Stimulated activated CD4-positive, alpha-beta T cell treated with anti-CD3 and anti-CD28 coated beads, Interleukin-1b, Interleukin-23, amount 100 ng/mL, for 48 hours (primary cell): ENCODE measurements around the gene NSUN2.

Source experiments
- DNase-seq: peaks from one replicate; pipeline ENCODE4 v3.0.0-alpha.2; 2020

The NSUN2 gene

DNA sequence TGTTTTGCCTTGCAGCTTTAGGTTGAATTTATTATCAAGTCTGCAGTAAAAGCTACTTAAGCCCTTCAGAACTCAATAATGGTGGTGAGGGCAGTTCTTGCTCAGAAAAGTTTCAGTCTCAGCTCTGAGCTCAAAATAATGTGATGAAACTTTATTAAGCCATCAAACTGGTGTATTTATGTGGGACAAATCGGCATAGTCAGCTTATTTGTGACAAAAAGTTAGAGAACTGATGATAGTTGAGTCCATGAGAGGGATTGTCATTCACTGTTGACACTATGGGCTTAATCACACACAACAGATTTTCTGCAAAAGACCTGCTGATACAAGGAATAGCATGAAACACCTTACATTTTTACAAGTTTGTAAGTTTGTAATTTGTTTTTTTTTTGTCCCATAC is 9.8 kb upstream of the NSUN2 start:
- no peak for DNase-seq

DNA sequence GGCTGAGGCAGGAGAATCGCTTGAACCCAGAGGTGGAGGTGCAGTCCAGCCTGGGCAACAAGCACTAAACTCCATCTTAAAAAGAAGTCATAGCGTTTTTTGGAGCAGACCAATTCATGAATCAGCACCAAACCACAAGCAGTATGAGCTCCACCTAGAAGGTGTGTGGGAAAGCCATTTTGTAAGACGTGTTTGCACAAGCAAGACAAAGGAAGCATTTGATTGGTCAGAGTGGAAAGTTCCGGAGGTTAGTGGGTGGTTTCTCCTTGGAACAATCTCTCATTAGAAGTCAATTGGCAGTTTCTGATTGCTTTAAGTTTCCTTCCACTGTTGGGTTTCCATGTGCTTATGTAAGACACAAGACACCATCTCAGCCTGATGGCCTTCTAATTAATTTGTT is 5.4 kb upstream of the NSUN2 start:
- no peak for DNase-seq

DNA sequence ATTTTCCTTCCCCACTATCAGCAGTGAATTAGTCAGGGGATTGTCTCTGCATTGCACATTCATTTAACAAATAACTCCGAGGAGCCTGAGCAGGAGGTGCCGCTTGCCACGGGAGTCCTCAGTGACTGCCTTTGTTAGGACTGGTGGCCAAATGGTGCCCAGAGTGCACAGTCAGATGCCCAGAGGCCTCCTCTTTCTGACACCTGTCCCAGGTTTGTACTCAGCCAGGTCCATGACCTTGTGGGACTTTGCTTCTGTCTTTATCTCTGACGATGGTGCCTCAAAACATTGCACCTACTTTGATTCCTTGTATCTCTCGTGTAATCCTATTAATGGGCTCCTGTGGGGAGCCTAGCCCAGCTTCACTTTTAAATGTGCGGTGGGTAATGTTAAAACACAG is 4.7 kb upstream of the NSUN2 start:
- no peak for DNase-seq

DNA sequence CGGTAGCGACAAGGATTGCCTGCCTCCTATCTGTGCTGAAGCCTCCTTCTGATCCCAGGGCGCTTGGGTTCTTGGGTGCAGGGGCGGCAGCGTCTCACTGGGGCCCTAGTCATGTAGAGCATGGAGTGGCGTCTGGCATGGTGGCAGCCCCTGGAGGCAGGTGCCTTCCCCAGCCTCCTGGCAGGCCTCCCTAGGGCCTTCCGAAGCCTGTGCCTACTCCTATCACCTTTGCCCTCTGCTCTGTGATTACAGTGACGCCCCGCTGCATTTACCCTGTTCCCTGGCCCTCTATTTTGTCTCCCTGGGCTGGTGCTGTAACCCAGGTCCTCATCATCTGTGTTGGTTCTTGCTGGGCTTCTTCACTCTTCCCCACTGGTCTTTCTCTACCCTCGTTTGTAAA is 4.2 kb upstream of the NSUN2 start:
- no peak for DNase-seq

DNA sequence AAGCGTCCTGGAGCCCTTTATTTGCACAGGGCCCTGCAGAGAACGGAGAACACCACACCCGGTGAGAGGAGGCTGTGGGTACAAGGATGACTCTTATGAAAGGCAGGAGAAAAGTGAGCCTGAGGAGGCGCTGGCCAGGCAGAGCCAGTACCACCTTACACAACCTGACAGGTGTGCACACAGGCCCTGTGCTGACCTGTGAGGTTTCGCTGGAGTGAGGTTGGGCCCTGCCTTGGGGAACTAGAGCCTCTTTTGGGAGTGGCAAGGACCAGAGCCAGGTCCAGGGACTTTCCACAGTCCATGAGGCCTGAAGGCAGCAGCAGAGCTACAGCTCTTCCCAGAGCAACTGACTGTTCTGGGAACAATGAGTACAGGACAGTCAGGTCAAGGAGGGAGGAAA is 3.4 kb upstream of the NSUN2 start:
- DNase-seq = no peak

DNA sequence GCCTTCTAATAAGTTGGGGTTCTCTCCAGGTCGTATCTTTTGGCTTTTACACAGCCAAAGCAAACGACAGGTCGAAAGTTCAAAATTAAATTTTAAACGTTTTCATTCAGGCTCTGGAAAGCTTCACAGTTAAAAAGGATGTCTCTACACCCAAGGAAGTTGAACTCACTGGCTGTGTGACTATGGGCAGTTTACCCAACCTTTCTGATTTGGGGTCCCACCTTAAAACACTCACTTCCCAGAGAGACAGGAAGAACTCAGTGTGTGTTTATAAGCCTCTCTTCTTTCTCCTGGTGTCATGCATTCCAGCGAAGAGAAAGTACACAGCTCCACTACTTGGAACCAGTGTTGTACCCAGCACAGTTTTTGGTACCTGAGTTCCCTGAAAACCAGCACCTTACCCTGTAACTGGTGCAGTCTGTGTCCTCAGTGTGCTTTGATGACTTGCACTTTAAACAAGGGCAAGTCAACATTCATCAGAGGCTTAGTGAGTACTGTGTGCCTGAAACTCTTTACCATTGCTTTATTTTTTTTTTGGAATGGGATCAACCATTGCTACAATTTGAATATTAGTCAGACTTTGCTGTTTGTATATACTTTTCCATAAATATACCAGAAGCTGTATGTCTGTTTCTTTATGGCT is 2.1 kb upstream of the NSUN2 start:
- DNase-seq = no peak

DNA sequence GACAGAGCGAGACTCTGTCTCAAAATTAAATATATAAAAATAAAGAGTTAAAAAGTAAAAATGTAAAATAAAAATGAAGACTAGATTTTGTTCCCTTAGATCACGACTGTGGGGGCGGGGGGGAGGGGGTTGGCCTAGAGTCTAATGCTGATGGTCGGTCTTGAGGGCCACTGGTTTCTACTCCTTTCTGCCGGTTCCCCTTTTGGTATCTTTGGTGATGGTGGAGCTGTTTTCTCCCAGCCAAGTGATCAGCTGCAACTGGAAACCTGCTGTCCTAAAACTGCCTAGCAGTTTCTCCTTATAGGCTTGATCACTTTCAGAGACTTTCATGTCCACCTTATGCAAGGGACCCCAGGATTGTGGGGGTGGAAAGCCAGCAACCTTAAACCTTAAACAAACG is 1.5 kb upstream of the NSUN2 start:
- no peak for DNase-seq

DNA sequence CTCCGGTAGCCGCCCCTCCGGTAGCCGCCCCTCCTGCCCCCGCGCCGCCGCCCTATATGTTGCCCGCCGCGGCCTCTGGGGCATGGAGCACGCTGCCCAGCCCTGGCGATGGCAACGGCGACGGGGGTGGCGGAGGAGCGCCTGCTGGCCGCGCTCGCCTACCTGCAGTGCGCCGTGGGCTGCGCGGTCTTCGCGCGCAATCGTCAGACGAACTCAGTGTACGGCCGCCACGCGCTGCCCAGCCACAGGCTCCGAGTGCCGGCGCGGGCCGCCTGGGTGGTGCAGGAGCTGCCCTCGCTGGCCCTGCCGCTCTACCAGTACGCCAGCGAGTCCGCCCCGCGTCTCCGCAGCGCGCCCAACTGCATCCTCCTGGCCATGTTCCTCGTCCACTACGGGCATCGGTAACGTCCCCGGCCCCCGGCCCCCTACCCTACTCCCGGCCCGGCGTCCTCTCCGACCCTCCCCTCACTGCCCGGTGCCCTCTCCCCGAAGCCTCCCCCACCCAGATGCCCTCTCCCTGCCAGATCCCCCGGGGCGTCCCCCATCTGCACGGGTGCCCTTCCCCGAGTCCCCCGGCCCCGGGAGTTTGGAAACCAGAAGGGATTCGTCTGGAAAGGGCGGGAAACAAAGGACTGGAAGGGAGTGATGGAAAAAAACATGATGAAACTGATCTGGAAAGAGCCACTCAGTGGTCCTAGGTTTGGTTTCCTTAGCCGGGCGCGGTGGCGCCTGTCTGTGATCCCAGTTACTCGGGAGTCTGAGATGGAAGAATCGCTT is 813 bp upstream of the NSUN2 start:
- no peak for DNase-seq

DNA sequence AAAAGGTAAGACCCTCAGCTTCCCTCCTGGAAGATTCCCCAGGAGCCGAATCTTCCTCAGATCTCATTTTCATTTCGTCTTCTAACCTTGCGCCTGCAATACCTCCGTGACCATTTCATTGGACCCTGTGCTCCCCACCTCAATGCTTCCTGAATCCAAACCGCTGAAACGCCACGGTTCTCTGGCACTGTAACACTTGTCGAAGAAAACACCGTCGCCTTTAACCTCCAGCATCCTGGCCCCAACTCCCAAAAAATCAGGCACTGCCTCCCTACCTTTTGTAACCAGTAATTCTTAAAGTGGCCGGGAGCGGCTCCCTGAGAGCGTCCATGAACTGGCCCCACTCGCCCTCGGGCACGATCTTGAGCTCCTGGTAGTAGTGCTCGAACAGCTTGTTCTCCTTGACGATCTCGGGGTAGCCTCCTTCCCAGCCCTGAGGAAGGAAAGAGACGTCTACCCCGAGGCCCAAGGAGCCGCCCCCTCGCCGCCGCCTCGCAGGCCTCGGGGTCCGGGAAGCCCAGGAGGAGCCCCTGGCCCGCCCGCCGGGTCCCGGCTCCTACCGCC is 438 bp downstream of the NSUN2 start:
- DNase-seq = no peak

DNA sequence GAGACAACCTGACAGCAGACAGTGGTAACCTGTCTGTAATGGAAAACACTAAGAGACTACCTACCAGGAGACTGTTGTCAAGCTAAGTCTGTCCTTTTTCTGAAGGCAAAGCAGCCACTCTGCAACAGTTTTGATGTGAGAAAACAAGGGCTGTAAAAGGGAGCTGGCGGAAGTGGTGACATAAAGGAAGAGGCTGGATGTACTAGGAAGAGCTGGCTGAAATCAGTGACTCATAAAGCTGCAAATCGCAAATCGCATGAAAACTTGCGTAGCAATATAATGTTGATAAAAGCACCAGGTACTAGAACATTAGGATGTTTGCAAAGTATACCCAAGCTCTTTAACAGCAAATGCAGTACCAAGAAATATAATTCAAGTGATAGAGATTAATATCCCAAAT is 1.4 kb downstream of the NSUN2 start:
- DNase-seq = no peak

DNA sequence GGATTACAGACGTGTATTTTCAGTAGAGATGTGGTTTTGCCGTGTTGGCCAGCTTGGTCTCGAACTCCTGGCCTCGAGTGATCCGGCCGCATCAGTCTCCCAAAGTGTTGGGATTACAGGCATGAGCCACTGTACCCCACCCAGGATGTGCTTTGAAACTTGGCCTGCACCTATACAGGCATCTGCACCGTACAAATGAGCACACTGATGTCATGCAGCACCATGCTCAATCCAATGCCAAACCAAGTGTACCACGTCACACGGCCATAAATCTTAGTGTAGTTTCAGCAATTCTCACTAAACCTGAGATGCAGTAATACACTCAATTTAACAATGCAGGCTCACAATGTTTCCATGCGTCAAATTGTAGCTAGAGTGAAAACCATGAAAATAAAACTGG is 6.3 kb downstream of the NSUN2 start:
- DNase-seq = no peak

DNA sequence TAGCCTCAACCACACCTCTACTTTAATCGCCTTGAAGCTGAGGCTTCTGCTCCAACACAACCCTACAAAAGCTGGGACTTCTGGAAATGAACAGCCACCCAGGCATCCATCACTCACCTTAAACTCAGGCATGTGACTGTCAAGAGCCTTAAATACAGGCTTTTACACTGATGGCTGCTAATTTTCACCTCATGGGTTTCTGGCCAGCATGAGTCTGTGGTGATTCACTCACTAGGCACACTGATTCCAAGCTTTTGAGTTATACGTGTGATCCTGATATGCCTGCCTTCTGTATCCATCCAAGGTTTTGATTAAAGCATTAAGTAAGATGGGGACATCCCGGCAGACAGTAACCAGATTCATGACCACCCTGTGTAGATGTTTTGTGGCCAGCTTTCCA is 8.9 kb downstream of the NSUN2 start:
- DNase-seq = no peak

DNA sequence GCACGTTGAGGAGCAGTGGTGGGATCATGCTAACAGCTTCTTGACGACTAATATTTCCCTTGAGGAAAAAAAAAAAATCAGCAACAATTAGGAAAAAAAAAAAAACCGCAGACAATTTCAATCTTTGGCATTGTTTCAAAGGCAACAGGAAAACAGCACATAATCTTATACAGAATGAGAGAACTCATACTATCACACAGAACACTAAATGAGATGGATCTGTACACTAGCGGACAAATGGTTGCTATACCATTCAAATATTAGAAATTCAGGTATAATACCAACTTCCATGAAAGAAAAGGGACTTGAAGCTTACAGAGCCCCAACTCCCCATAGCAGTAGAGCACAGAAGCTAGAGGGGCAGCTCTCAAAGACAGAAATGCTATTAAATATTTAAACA is 9.6 kb downstream of the NSUN2 start:
- no peak for DNase-seq

DNA sequence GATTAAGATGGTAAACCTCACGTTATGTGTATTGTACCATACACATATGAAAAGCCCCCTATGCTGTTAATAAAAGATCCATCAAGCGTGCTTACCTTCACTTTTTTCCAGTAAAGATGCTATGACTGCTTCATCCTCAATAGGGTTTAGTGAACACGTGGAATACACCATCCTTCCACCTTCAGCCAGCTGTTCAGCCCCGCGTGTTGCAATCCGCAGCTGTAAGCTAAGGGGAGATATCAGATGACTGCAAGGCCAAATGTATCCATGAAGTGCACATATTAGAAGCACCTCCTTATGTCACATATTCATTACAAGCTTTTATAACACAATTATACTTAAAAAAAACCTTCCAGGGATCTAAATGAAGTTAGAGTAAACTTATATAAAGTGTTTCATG is 16.2 kb downstream of the NSUN2 start:
- no peak for DNase-seq

DNA sequence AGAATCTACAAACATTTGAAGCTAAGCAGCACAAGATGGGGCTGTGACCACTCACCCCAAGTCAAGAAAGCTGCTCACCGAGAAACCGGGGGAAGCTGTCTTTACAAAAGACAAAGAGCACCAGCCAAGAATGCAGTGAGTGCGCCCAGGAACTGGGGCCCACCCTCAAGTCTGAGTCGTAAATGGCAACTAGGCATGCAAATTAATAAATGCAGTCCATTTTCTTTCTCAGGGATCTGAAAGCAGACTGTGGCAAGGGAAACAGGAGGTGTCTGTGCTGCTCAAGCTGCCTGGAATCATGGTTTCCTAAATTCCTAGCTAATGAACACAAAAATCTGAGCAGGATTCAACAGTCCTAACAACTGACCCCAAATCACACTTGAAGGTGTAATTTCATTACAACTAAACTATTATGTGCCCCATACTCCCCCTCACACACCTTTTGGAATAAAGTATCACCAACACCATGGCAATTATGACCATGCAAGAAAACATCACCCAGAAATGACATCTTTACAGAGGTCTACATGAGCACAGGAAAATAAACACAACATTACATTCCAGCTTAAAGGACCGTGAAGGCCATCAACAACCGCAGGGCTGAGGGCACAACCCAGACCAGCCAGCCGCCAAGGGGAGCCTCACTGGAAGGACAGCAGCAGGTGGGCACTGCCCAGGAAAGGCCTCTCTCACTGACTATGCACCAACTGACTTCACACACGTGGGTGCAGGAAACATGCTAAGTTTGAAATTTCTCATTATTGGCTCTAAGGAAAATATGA is 17.6 kb downstream of the NSUN2 start:
- DNase-seq = no peak

DNA sequence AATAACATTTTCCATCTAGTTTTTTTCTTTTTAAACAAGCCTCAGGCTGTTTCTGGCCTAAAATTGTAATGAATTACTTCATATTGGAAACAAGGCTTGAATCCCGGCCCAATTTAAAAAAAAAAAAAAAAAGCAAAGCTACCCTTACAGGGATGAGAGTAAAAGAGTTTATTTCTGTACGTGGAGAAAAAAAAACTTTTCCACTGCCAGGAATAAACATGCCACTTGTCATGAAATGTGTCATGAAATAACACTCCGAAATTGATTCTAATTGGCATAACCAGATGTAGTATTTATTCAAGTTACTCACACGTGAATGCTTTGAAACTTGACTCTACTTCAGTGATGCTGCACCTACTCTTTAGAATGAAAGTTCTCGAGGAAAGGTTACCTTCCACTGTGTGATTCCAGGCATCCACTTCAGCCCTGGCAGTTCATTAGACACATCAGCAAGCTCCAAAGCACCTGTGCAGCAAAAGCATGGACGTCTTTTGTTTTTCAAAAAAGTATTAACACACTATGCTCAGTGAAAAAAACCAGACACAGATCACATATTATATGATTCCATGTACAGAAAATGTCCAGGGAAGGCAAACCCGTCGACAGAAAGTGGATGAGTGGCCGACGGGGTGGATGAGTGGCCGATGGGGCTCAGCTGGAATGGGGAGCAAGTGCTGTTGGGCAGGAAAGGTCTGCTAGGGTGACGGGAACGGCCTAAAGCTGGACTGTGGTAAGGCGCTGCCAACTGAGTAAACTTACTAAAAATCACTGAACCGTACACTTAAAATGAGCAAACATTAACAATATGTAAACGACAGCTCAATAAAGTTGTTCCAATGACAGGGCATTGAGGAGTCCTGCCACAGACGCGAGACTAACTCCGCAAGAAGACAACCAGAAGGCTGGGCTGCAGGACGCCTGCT is 21.2 kb downstream of the NSUN2 start:
- DNase-seq = no peak

DNA sequence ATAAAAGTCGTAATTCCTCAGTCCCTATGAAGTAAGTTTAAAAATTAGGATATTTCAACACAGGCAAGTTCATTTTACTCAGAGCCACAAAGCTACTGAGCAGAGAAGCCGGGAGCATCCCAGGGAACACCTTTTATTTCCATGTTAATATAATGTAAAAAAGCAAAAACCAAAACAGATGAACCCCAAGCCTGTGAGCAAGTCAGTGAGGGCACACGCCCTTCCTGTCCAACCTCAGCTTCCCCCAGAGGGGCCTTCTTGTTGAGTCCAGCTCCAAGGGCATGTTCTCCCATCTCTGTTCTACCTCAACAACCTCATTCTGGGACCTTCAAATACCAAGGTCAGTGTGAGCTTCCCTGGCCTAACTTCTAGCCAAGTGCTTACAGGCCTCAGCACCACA is 24.8 kb downstream of the NSUN2 start:
- no peak for DNase-seq

DNA sequence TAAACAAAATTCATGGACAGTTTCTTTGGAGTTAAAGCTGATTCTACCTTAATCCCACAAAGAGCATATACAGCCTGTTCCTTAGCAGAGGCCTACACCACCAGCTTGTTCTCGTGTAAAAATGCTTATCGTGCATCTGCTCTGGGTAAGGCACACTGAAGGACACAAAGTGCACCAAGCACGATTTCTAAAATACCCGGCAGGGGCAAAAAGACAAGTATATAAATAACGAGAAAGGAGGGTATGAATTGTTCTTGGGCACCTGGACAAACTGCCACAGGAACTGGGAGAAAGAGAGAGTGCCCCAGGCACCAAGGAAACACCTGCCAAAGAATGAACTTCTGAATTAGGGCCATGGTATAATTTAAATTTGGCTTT is 25.3 kb downstream of the NSUN2 start:
- DNase-seq = no peak

DNA sequence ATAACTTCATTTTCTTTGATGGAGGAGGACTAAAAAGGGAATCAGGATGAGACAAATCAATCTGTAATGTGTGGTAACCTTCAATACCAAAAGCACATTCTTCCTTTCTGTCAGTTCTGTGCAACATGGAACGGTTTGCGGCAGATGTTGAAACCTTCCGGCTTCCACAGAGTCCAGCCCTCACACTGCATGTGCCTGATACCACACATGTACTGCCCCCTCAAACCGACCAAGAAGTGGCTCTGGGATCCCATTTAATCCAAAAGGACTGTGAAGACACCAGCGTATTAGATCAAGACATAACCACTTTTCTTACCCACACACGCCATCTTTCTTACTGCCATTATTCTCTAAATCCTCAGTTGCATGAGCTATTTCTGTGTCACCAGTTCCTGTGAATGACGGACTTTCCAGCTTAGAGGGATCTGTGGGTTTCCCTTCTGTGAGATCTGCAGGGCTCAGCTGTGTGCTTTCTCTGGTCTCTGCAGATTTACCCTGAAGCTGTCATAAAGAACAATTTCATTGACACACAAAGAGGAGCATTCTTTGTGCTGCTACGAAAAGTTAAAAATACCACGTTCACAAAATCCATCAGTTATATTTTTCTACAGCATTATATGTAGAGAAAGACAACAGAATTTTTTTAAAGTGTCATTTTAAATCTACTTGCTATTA is 25.8 kb downstream of the NSUN2 start:
- no peak for DNase-seq

DNA sequence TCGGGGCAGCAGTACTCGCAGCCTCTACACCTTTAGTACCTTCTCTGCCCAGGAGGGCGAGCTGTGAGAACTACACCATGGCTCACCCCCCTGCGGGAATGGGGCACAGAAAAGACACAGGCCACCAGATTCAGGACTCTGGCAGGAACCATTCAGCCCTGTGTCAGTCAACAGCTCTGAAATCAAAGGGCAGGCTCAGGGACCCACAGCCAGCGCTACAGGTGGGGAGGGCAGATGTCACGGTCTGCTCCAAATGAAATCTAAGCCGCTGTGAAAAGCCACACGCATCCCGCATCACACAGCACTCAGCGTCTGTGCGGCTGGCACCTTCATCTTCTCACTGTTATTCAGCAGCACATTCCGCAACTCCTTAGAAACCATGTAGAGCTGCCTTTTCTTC is 27.9 kb downstream of the NSUN2 start:
- DNase-seq = no peak

DNA sequence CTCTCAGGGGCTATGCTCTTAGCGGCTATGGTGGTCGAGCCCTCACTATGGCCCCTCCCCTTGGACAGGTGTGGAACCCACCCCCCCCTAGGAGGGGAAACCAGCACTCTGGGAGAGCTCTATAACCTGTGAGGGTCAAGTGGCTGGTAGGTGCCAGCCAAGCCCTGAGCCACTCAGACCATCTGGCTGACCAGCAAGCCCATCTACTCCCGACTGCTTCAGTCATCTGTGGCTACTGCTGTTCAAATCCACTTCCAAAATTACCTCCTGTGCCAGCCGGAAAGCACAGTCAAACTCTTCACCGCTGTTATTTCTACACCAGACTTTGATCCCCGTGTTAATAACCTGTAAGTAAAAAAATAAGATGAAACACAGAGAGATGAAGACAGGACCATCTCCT is 28.5 kb downstream of the NSUN2 start:
- no peak for DNase-seq

DNA sequence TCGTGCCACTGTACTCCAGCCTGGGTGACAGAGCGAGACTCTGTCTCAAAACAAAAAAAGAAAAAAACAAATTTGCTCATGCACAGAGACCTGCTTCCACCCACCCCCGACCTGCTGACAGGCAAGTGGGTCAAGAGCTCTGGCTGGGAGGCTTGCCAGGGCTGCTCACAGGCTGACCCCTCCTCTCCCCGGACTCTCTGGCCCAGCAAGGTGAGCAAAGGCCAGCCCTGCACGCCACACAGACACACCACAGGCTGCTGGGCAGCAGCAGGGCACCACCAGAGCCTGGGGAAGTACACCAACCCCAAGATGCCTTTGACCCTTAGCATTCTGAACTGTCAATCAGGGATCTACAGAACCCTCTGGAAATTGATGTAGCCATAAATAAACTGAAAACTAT is 29.2 kb downstream of the NSUN2 start:
- DNase-seq = no peak
